NT2/D1 (cell line): ENCODE measurements around the gene SLC2A3.
"Not testable (repeated sequence)": the region's sequence is repeated elsewhere in the genome, so short reads cannot be mapped to it uniquely, and the experiment has no call there.

Experiments
- SUZ12 ChIP-seq: IDR thresholded peaks from 2 replicates; pipeline ENCODE4 v1.6.1; 2011; ENCODE audit not compliant: insufficient read length, insufficient read depth; ENCODE audit errors: extremely low read depth
- YY1 ChIP-seq: IDR thresholded peaks from 2 replicates; pipeline ENCODE4 v1.6.1; 2011; ENCODE audit not compliant: insufficient read length, insufficient read depth
- ZNF274 ChIP-seq: IDR thresholded peaks from 2 replicates; pipeline ENCODE4 v1.6.1; 2011; ENCODE audit warnings: mild to moderate bottlenecking, low read depth, low read length

- not testable (repeated sequence) for TF ChIP-seq YY1, ZNF274, SUZ12
Measured at GRCh38 chr12:7982332-7982735, 46.3 kb upstream of the SLC2A3 start.
